GM21381 (cell line): ENCODE results near the gene COL1A2.

Source experiments
- ATAC-seq: cut with Tn5 transposase; IDR thresholded peaks from one replicate; pipeline ENCODE4 v1.9.1; 2021; ENCODE audit warnings: mild to moderate bottlenecking, moderate library complexity; ENCODE audit not compliant: unreplicated experiment

The COL1A2 gene

DNA sequence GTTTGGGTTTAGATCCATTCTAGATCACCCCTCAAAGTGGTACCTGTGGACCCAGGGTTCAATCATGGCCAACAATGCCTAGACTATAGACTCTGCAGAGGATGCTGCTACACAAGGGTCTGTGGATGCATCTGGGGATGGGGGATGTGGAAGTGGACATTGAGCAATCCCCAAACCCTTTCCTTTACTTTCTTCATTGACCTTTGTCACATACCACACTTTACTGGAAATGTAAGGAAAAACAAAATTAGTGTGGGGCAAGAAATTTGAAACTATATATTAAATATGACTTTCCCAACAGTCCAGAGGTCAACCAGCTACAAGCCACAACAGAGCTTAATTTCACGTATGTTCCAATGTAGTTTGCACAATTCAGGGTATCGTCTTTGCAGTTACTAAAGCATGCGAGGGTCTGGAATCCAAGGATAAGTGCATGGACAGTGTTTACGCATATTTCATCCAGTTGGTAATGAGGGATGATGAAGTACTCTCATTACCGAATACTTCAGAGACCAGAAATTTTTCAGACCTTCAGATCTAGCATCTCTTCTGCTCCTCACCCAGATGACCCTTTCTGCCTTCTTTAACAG, 81.7 kb downstream of the COL1A2 start:
- ATAC-seq = no peak

DNA sequence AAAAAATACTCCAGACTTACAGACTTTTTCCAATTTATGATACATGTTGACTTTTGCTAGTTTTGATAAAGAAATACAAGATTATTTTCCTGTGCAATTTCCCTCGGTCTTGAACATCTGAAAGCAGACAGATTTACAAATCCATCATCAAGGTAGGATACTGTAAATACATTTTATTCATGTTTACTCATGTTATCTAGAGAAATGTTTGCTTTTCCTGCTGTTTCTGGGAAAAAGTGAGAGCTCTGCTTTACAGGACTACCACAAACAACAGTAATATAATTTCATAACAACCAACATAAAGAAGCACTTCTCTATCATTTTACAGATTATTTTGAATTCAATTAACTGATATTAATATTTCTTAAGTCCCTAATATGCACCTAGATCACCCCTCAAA, 83.2 kb downstream of the COL1A2 start:
- no peak for ATAC-seq

DNA sequence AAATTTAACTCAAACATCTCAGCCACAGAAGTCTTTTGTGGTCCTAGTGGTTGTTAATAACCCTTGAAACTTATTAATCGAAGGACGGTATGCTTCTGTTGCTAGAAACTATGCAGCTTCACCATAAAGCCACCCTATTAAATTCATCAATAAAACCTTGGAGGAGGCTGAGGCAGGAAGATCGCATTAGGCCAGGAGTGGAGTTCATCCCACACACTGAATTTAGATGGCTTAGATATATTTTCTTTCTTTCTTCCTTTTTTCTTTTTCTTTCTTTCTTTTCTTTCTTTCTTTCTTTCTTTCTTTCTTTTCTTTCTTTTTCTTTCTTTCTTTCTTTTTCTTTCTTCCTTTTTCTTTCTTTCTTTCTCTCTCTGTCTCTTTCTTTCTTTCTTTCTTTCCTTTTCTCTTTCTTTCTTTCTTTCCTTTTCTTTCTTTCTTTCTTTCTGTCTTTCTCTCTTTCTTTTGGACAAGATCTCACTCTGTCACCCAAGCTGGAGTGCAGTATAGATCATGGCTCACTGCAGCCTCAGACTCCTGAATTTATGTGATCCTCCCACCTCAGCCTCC, 84.0 kb downstream of the COL1A2 start:
- no peak for ATAC-seq
